Transverse colon (tissue), 4 donors: Measurements from ENCODE around the gene SGK2.

ENCODE experiments used
- CTCF ChIP-seq, 5 experiments: fragments of 200-600 bp in 3 of 5; fragments of 450-650 bp in 2 of 5; sonication (generic) in 3 of 5; IDR thresholded peaks; 1 replicate in 2 of 5; 2 replicates in 3 of 5; pipeline ENCODE4 v1.5.1; 2016 to 2017; ENCODE audit warnings: antibody characterized with exemption in 5 of 5, inconsistent platforms in 3 of 5, mild to moderate bottlenecking in 2 of 5, moderate library complexity in 1 of 5
- POLR2A ChIP-seq: fragments of 450-650 bp; IDR thresholded peaks from one replicate; pipeline ENCODE4 v1.6.1; 2016; ENCODE audit warnings: antibody characterized with exemption, mild to moderate bottlenecking, moderate library complexity
- POLR2AphosphoS5 ChIP-seq, 3 donors: sonication (generic); formaldehyde crosslinking; IDR thresholded peaks; one replicate each; pipeline ENCODE4 v1.6.1; 2016; ENCODE audit warnings: antibody characterized with exemption in 3 of 3

DNA sequence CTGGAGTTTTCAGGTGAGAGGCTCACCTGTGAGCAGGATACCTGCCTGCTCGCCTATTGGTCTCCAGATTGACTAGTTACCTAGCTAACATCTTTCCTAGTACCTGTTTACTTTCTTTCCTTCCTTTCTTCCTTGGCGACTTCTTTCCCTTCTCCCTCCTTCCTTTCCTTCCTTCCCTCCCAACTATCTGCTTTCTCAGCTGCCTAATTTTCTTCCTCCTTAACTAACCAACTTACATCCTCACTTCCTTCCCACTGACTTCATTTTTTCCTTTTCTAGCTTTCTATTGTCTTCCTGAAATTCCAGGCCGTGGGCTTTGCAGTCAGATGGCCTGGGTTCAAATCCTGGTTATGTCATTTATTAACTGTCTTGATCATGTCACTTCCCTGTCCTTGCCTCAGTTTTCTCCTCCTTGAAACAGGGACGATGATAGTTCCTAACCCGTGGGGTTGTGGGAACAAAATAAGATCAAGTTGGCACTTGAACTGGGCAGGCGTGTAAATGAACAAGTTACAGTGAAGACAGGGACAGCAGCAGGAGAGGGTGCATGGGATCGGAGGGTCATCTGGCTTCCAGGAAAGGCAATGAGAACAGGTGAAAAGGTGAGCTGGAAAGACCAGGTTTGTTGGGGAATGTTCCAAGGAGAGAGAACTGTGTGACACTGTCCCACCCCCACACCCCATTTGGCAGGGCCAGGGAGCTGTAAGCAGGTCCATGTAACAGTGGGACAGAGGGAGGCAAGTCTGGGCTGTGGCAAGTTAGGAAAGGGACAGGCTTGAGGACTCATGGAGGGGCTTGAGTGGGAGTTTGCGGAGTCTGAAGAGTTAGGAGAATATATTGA is 540 bp downstream of the SGK2 start:
- TF ChIP-seq CTCF (IDR thresholded peaks at IDR 0.05) (no peak), POLR2A (no peak), POLR2AphosphoS5 (IDR thresholded peaks at IDR 0.05) (no peak)
